CD8-positive, alpha-beta memory T cell (primary cell): ENCODE measurements around the gene DMAC2. TPM values are rescaled to one million over a fixed set of nuclear protein-coding genes. Genes with fewer than 3 reads are reported as not detected.
"Not testable (repeated sequence)": the region's sequence is repeated elsewhere in the genome, so short reads cannot be mapped to it uniquely, and the experiment has no call there.

ENCODE experiments used
- CTCF ChIA-PET: fragments of 350-600 bp; sonication (Branson Sonifier 250); formaldehyde crosslinking; loops from one replicate; lab custom pipeline; 2021; ENCODE audit warnings: antibody characterized with exemption; lab: Charles Lee
- POLR2A ChIA-PET: fragments of 350-600 bp; sonication (Branson Sonifier 250); formaldehyde crosslinking; loops from one replicate; lab custom pipeline; 2021; ENCODE audit warnings: antibody characterized with exemption; lab: Charles Lee
- DNase-seq, 5 donors: peaks; one replicate each; pipeline versions ENCODE4 v3.0.0 to v3.0.0-alpha.2; 2020 to 2022; ENCODE audit warnings: mixed read lengths in 1 of 5
- H3K27ac ChIP-seq: one replicate; pipeline ENCODE4 v1.7.0; 2013; ENCODE audit warnings: low read depth, mild to moderate bottlenecking, low read length, moderate library complexity
- H3K27me3 ChIP-seq: 2 replicates; pipeline ENCODE4 v1.7.0; 2013; ENCODE audit warnings: low read length, mild to moderate bottlenecking; ENCODE audit not compliant: insufficient read depth, poor library complexity, severe bottlenecking
- H3K36me3 ChIP-seq: 2 replicates; pipeline ENCODE4 v1.7.0; 2013; ENCODE audit warnings: mild to moderate bottlenecking, low read length, moderate library complexity; ENCODE audit not compliant: insufficient read depth
- H3K4me1 ChIP-seq: 2 replicates; pipeline ENCODE4 v1.7.0; 2013; ENCODE audit warnings: mild to moderate bottlenecking, low read length, moderate library complexity; ENCODE audit not compliant: insufficient read depth
- H3K4me3 ChIP-seq: 2 replicates; pipeline ENCODE4 v1.7.0; 2013; ENCODE audit warnings: mild to moderate bottlenecking, low read length
- H3K9me3 ChIP-seq: 2 replicates; pipeline ENCODE4 v1.7.0; 2013; ENCODE audit warnings: mild to moderate bottlenecking, low read length
- H3K27ac Mint-ChIP-seq, 8 donors: one replicate each; pipeline ENCODE4 v1.8.0; 2020 to 2021; ENCODE audit warnings: mixed read lengths in 8 of 8, mild to moderate bottlenecking in 6 of 8, inconsistent platforms in 3 of 8, moderate library complexity in 3 of 8
- H3K27me3 Mint-ChIP-seq, 2 donors: one replicate each; pipeline ENCODE4 v1.8.0; 2020 to 2021; ENCODE audit warnings: mixed read lengths in 2 of 2, mild to moderate bottlenecking in 1 of 2, moderate library complexity in 1 of 2
- H3K36me3 Mint-ChIP-seq, 3 donors: one replicate each; pipeline ENCODE4 v1.8.0; 2020 to 2021; ENCODE audit warnings: mixed read lengths in 3 of 3, inconsistent platforms in 1 of 3, mild to moderate bottlenecking in 1 of 3
- H3K4me1 Mint-ChIP-seq, 3 donors: one replicate each; pipeline ENCODE4 v1.8.0; 2020 to 2021; ENCODE audit warnings: mixed read lengths in 3 of 3, inconsistent platforms in 1 of 3, mild to moderate bottlenecking in 1 of 3
- H3K4me3 Mint-ChIP-seq, 7 donors: one replicate each; pipeline ENCODE4 v1.8.0; 2020 to 2021; ENCODE audit warnings: mixed read lengths in 7 of 7, mild to moderate bottlenecking in 6 of 7, moderate library complexity in 4 of 7, inconsistent platforms in 2 of 7
- H3K9me3 Mint-ChIP-seq, 5 donors: one replicate each; pipeline ENCODE4 v1.8.0; 2020 to 2022; ENCODE audit warnings: mixed read lengths in 5 of 5, mild to moderate bottlenecking in 3 of 5, moderate library complexity in 2 of 5, inconsistent platforms in 1 of 5
- polyA plus RNA-seq: library from polyadenylated mRNA; unstranded; fragments of 300-500 nt; fragmentation: Illumina TruSeq; gene quantifications from one replicate; pipeline ENCODE4 v1.2.3, GENCODE V29; 2021
- total RNA-seq, 2 experiments: library from RNA; stranded (reverse); gene quantifications; one replicate each; pipeline ENCODE4 v1.2.3, GENCODE V29; 2021

DMAC2 gene
- total and polyA plus RNA-seq, 3 experiments from 2014 or later = 56.8 to 76.2 (median 74.1) TPM

DNA sequence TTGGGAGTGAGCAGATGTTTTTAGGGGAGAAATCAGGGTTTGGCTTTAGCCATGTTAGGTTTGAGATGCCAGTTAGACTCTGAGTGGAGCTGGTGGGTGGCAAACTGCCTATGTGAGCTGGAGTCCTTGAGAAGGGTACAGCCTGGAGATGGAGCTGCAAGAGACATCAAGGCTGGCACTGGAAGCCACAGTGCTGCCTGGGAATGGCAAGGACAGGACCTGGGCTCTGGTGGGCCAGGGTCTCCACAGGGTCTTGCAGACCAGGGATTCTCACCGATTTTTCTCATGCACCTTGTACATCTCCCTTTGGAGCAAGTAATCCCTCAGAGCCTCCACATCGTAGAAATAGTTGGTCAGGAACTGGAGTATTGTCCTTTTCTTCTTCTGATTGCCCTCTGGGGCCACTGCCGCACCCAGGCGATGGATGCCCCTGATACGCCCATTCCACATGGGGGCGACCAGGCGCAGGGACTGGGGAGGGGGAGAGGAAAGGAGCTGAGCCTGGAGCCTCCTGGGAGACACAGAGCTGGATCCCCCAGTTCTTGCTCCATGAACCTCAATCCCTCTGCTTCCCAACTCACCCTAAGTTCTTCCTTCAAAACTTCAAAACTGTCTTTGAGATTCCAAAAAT, 1.7 kb downstream of the DMAC2 start:
- CTCF ChIA-PET = interaction anchor here (2.4 to 3.0 kb wide), 2 partner anchors 11 to 86 kb away, joined by 10 to 18 read pairs; no protein-coding TSS in a partner anchor
- Histone ChIP-seq H3K4me1 (peaks cover 17% of the 10 kb centered on the region), H3K4me3 (no peak overlapping the region), H3K9me3 (no peaks in the 10 kb centered on the region), H3K27me3 (no peaks in the 10 kb centered on the region), H3K27ac (no peak overlapping the region), H3K36me3 (peaks cover under 1% of the 10 kb centered on the region)
- peak overlapping the region in 4 of 7 donors; percentile 56 to 81 (median 75) for H3K4me3 Mint-ChIP-seq
- peaks cover 5 to 13% (median 10%) of the 10 kb centered on the region in 3 donors for H3K4me1 Mint-ChIP-seq
- POLR2A ChIA-PET = no interaction called here
- peak overlapping the region in 6 of 8 donors; percentile 3 to 77 (median 66) for H3K27ac Mint-ChIP-seq
- H3K9me3 Mint-ChIP-seq = no peaks in the 10 kb centered on the region
- peaks cover 0 to 33% (median 0%) of the 10 kb centered on the region in 3 donors for H3K36me3 Mint-ChIP-seq
- DNase-seq = no peak
- peaks cover 3 to 4% of the 10 kb centered on the region in 2 donors for H3K27me3 Mint-ChIP-seq

DNA sequence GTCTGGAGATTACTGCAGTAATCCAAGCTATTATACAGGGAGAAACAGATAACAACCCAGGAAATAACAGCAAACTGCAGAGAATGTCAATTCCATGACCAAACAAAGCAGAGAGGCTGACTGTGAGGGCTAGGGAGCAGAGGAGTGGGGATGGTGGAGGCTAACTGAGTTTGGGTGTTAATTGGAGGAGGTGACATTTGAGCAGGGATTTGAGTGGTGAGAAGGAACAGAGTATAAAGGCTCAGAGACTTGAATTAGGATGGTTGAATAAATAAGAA, 3.1 kb downstream of the DMAC2 start:
- Histone ChIP-seq H3K9me3 (no peaks in the 10 kb centered on the region), H3K4me1 (peaks cover 17% of the 10 kb centered on the region), H3K27me3 (no peaks in the 10 kb centered on the region), H3K4me3 (no peak overlapping the region), H3K27ac (no peak overlapping the region), H3K36me3 (peaks cover 15% of the 10 kb centered on the region)
- Mint-ChIP-seq H3K4me1 (peaks cover 11 to 14% (median 13%) of the 10 kb centered on the region in 3 donors), H3K27ac (peak overlapping the region in 3 of 8 donors; percentile 50 to 90 (median 63)), H3K36me3 (peaks cover 6 to 47% (median 7%) of the 10 kb centered on the region in 3 donors), H3K27me3 (peaks cover 3% of the 10 kb centered on the region in 2 donors), H3K9me3 (no peaks in the 10 kb centered on the region), H3K4me3 (peak overlapping the region in 1 of 7 donors; percentile 53)
- POLR2A ChIA-PET = no interaction called here
- CTCF ChIA-PET = no interaction called here
- DNase-seq = no peak

DNA sequence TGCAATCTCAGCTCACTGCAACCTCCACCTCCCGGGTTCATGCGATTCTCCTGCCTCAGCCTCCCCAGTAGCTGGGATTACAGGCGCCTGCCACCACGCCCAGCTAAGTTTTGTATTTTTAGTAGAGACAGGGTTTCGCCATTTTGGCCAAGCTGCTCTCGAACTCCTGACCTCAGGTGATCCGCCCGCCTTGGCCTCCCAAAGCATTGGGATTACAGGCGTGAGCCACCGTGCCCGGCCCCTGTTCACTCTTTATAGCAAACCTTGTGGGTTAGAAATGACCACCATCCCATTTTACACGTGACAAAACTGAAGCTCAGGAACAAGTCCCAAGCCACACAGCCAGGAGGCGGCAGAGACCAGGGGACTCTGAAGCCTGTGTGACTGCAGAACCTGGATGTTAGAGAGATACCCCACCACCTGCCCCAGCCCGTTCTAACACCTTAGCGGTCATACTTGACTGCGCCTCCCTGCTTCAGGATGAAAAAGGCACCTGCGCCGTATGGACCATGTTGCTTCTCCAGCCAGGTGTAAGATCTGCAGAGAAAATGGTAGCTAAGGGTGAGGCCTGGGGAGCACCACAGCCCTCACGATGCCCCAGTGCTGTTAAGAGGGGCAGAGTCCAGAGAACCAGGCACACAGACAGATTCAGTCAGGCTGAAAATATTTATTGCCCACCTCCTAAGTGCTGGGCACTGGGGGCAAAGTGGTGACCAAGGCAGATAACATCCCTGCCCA, 3.6 kb downstream of the DMAC2 start:
- Mint-ChIP-seq H3K27ac (peak overlapping the region in 2 of 8 donors; percentile 63 to 65), H3K36me3 (peaks cover 6 to 52% (median 7%) of the 10 kb centered on the region in 3 donors), H3K27me3 (peaks cover 0 to 3% of the 10 kb centered on the region in 2 donors), H3K4me3 (peak overlapping the region in 1 of 7 donors; percentile 53), H3K9me3 (no peaks in the 10 kb centered on the region), H3K4me1 (peaks cover 16 to 18% (median 18%) of the 10 kb centered on the region in 3 donors)
- no peaks in the 10 kb centered on the region for H3K9me3 ChIP-seq
- CTCF ChIA-PET = interaction anchor here (0.9 kb wide), 1 partner anchor 147 kb away, joined by 3 read pairs; no protein-coding TSS in a partner anchor
- DNase-seq = no peak
- no peak overlapping the region for H3K27ac ChIP-seq
- no peak overlapping the region for H3K4me3 ChIP-seq
- POLR2A ChIA-PET = no interaction called here
- no peaks in the 10 kb centered on the region for H3K27me3 ChIP-seq
- peaks cover 16% of the 10 kb centered on the region for H3K36me3 ChIP-seq
- peaks cover 17% of the 10 kb centered on the region for H3K4me1 ChIP-seq

DNA sequence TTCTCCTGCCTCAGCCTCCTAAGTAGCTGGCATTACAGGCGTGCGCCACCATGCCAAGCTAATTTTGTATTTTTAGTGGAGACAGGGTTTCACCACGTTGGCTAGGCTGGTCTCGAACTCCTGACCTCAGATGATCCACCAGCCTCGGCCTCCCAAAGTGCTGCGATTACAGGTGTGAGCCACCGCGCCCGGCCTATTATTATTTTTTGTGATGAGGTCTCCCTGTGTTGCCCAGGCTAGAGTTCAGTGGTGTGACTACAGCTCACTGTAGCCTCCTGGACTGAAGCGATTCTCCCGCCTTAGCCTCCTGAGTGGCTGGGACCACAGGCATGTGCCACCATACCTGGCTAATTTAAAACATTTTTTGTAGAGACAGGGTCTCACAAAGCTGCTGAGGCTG, 4.3 kb downstream of the DMAC2 start:
- peaks cover 20 to 23% (median 20%) of the 10 kb centered on the region in 3 donors for H3K4me1 Mint-ChIP-seq
- H3K9me3 Mint-ChIP-seq, H3K4me3 ChIP-seq, H3K4me3 Mint-ChIP-seq, H3K9me3 ChIP-seq, POLR2A ChIA-PET, H3K27me3 ChIP-seq, H3K27me3 Mint-ChIP-seq, H3K27ac ChIP-seq, DNase-seq: not testable (repeated sequence)
- H3K36me3 Mint-ChIP-seq = peaks cover 6 to 56% (median 7%) of the 10 kb centered on the region in 3 donors
- CTCF ChIA-PET = interaction anchor here (0.9 kb wide), 1 partner anchor 147 kb away, joined by 3 read pairs; no protein-coding TSS in a partner anchor
- Histone ChIP-seq H3K36me3 (peaks cover 16% of the 10 kb centered on the region), H3K4me1 (peaks cover 15% of the 10 kb centered on the region)
- H3K27ac Mint-ChIP-seq = peak overlapping the region in 1 of 8 donors; percentile 32

DNA sequence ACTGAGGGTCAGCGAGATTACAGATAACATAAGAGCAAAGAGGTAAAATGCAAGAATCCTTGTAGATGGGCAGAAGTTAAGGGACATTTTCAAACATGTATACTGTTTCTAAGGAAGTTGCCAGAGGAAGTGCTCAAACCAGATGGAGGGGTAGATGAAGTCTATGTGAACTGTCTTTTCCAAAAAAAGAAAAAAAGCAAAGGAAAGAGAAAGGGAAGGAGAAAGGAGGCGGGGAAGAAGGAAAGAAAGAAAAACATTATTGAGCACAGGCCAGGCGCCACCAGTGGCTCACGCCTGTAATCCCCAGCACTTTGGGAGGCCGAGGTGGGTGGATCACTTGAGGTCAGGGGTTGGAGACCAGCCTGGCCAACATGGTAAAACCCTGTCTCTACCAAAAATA, 5.3 kb downstream of the DMAC2 start:
- no peak overlapping the region for H3K4me3 ChIP-seq
- H3K4me3 Mint-ChIP-seq = peak overlapping the region in 1 of 7 donors; percentile 2
- H3K27me3 ChIP-seq = no peaks in the 10 kb centered on the region
- H3K27ac ChIP-seq = no peak overlapping the region
- no peaks in the 10 kb centered on the region for H3K9me3 ChIP-seq
- ChIA-PET POLR2A (no interaction called here), CTCF (no interaction called here)
- no peak for DNase-seq
- no peaks in the 10 kb centered on the region for H3K9me3 Mint-ChIP-seq
- H3K4me1 ChIP-seq = peaks cover 8% of the 10 kb centered on the region
- peaks cover 0 to 2% of the 10 kb centered on the region in 2 donors for H3K27me3 Mint-ChIP-seq
- peaks cover 16% of the 10 kb centered on the region for H3K36me3 ChIP-seq
- peaks cover 6 to 57% (median 7%) of the 10 kb centered on the region in 3 donors for H3K36me3 Mint-ChIP-seq
- peaks cover 20 to 23% (median 20%) of the 10 kb centered on the region in 3 donors for H3K4me1 Mint-ChIP-seq
- H3K27ac Mint-ChIP-seq = peak overlapping the region in 1 of 8 donors; percentile 56

DNA sequence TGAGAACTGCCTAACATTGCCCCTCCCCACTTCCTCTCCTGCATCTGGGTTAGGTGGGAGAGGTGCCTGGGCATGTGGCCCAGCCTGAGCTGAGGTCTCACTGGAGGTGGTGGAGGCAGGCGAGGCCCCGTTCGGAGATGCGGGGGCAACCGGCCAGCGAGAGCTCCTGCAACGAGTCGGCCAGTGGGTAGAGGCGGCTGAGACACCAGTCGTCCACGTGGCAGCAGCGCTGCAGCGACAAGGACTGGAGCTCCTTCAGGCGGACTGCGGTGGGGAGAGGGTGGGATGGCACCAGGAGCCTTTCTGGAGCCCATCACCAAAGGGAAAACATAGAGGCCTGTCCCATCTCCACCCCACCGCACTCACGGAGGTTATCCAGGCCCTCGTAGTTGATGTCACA, 6.5 kb downstream of the DMAC2 start:
- DNase-seq = no peak
- H3K9me3 Mint-ChIP-seq = no peaks in the 10 kb centered on the region
- Histone ChIP-seq H3K27me3 (no peaks in the 10 kb centered on the region), H3K27ac (no peak overlapping the region), H3K9me3 (no peaks in the 10 kb centered on the region), H3K4me1 (peaks cover 12% of the 10 kb centered on the region), H3K4me3 (no peak overlapping the region), H3K36me3 (peaks cover 16% of the 10 kb centered on the region)
- H3K27ac Mint-ChIP-seq = no peak overlapping the region
- no peak overlapping the region for H3K4me3 Mint-ChIP-seq
- POLR2A ChIA-PET = no interaction called here
- CTCF ChIA-PET = no interaction called here
- H3K4me1 Mint-ChIP-seq = peaks cover 26 to 36% (median 32%) of the 10 kb centered on the region in 3 donors
- peaks cover 0 to 2% of the 10 kb centered on the region in 2 donors for H3K27me3 Mint-ChIP-seq
- H3K36me3 Mint-ChIP-seq = peaks cover 6 to 55% (median 7%) of the 10 kb centered on the region in 3 donors

DNA sequence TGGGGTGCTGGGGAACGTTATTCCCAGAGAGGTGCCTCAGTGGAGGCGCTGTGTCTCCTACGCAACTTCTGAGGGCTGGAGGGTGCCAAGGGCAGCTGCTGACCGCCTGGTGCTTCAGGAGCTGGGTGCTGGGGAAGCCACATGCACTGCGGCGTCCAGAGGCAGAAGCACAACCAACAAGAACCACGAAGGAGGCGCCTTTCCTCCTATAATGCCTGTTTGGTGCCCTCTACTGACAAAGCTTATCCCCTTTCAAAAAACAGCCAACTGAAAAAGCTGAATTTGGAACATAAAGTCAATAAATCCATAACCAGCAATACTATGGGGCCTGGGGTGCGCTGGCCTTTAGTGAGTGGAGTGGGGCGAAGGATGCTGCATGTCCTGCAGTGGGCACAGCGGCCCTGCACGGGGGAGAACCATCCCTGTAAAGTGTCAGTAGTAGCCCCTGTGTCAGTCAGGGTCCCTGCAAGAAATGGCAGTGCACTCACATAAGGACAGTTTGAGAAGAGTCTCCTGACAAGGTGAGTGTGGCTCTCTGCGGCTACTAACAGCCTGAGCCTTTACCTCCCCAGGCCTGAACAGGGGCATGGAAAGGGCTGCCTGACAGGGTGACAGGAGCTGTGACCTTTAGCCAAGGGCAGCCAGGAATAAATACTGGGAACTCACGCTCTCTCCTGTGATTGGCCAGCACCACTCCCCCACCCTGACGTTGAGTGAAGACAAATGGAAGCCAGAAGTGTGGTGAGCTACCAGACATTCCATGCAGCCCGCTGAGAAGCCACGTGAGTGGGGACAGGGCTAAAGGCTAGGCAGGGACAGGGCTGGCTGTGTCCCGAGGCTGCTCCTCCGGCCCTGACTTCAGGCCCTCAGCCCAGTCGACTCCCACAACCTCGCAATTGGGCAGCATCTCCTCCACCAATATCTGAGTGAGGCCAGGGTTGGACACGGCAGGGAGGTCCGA, 8.0 kb downstream of the DMAC2 start:
- H3K36me3 Mint-ChIP-seq = peaks cover 6 to 49% (median 7%) of the 10 kb centered on the region in 3 donors
- Histone ChIP-seq H3K27ac (no peak overlapping the region), H3K4me3 (no peak overlapping the region), H3K36me3 (peaks cover 16% of the 10 kb centered on the region), H3K27me3 (no peaks in the 10 kb centered on the region), H3K4me1 (peaks cover 17% of the 10 kb centered on the region), H3K9me3 (no peaks in the 10 kb centered on the region)
- peak overlapping the region in 7 of 8 donors; percentile 11 to 96 (median 68) for H3K27ac Mint-ChIP-seq
- no peak for DNase-seq
- peaks cover 31 to 47% (median 37%) of the 10 kb centered on the region in 3 donors for H3K4me1 Mint-ChIP-seq
- H3K9me3 Mint-ChIP-seq = no peaks in the 10 kb centered on the region
- peaks cover 0 to 2% of the 10 kb centered on the region in 2 donors for H3K27me3 Mint-ChIP-seq
- peak overlapping the region in 2 of 7 donors; percentile 30 to 69 for H3K4me3 Mint-ChIP-seq
- CTCF ChIA-PET = interaction anchor here (1.1 to 1.9 kb wide), 8 partner anchors 10 to 80 kb away, joined by 3 to 6 read pairs (median 4); partner anchors contain the start of gene B9D2
- POLR2A ChIA-PET = no interaction called here
